Right kidney (tissue), 1 donor: ENCODE data around the gene EPHX1.

Experiments used
- DNase-seq: peaks from one replicate; pipeline ENCODE4 v3.0.0-alpha.2; 2016

Gene EPHX1

DNA sequence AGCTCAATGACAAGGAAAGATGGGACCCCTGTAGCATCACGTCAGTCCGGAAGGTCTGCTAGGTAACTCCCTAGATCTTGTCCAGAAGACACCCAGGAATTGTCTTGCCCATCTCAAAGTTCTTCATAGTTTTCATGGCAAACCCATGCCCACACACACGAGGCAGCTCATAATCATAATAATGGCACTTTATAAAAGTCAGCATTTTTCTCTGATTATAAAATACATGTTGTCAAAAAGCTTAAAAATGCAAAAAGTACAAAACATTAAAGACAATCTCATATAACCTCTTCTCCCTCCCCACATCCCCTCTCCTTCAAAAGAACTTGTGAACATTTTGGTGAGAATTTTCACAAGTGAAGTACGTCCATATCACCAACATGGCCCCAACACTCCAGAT lies 30.8 kb downstream of the EPHX1 start:
- DNase-seq, result no peak

DNA sequence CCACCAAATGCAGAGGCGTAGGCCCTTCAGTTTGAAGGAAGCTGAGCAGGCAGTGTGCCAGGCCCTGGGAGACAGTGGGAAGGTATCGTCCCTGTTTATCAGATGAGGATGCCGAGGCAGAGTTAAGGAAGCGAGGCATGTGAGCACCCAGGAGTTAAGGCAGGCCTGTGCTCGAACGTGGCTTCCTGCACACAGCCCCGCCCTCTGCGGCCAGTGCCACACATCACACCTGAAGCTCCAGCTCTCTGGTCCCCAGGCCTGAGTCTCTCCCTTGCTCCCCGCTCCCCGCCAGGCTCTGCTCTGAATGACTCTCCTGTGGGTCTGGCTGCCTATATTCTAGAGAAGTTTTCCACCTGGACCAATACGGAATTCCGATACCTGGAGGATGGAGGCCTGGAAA lies 32.1 kb downstream of the EPHX1 start:
- no peak for DNase-seq

DNA sequence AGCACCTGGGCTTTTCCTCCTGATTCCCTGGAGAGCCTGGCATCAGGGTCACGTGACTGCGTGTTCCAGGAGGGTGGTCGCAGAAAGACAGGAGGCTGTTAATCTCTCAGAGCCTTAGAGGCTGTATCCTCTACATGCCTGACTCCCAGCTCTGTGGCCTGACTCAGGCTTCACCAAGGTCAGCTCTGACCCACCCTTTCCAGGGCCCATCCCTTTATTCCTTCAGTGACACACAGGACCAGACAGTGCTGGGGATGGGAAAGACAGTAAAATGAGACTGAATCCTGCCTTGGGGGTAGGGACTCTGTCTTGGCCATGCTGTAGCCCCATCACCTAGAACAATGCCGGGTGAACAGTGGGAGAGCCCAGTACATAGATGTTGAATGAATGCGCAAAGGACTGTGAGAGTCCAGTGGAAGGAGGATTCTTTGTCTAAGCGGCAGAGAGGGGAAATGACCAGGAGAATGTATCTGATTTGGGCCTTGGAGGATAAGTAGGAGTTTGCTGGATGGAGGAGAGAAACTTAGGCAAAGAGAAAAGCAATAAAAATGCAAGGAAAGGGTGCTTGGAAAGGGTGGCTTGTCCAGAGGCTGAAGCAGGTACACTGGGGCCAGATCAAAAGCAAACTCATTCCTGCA lies 33.0 kb downstream of the EPHX1 start:
- no peak for DNase-seq

- DNase-seq, result no peak
These were observed 33.5 kb downstream of the EPHX1 start for GRCh38 chr1:225843426-225843795.

DNA sequence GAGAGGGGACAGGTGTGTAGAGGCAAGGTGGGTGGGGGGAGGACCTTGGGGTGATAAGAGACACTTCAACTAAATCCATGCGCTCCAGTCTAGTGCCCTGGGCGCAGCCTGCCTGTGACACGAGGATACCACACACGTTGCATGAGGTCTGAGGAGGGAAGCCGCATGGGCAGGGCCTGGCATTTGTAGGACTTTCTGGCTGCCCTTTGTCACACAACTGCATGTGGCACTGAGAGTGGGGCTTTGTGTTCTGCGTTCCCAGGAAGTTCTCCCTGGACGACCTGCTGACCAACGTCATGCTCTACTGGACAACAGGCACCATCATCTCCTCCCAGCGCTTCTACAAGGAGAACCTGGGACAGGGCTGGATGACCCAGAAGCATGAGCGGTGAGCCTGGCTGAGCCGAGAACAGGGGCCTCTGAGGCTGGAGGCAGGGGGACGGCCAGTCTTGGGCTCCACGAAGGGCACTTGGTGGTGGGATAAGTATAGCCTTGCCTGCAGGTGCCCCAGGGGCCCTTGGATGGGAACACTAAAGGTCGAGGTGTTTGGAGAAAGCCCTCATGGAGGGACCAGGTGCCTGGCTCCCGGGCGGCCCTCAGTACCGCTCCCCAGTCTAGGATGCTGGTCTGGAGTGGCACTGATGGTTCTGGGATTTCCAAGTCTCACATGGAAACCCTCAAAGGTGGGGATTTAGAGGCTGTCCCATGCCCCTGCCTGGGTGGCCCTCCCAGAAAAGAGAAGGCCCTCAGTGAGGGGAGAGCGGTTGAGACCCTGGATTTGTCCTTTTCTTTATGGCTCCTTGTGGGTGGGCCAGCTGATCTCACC lies 34.5 kb downstream of the EPHX1 start:
- DNase-seq, result no peak

DNA sequence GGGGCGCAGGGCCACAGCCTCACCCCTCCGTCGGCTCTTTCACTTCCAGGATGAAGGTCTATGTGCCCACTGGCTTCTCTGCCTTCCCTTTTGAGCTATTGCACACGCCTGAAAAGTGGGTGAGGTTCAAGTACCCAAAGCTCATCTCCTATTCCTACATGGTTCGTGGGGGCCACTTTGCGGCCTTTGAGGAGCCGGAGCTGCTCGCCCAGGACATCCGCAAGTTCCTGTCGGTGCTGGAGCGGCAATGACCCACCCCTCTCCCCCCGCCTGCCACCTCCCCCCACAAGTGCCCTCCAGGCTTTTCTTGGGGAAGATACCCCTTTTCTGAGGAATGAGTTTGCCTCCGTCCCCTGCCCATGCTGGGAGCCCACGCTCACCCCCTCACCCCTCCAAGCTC lies 35.2 kb downstream of the EPHX1 start:
- DNase-seq, result no peak

DNA sequence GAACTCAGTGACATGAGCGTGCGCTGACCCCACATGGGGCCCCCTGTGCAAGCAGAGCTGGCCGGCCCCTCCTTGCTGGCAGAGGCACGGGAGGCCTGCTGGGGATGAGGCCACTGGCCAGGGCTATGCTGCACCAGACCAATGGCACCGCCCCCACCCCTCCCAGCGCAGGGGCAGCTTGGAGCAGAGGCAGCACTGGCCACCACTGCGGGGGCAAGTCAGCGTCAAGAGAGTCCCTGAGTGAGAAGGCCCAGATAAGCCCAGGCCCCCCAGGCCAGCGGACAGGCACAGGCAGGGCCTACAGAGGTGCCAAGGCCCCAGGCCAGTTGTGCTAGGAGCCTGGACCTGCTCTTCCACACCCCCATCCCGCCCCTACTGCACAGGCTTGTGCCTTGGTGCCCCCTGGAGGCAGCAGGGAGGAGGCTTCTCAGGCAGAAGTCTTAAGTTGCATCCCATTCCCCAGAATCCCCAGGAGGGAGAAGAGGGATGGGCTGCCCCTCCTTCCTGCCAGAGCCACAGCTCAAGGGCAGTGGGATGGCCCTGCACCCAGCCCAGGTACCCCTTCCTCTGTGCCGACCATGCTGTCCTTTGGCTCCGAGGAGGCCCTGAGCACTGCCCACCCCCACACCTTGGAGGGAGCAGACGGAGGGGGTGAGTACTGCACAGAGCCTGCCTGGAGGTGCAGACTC lies 35.8 kb downstream of the EPHX1 start:
- peak; percentile 62 for DNase-seq

DNA sequence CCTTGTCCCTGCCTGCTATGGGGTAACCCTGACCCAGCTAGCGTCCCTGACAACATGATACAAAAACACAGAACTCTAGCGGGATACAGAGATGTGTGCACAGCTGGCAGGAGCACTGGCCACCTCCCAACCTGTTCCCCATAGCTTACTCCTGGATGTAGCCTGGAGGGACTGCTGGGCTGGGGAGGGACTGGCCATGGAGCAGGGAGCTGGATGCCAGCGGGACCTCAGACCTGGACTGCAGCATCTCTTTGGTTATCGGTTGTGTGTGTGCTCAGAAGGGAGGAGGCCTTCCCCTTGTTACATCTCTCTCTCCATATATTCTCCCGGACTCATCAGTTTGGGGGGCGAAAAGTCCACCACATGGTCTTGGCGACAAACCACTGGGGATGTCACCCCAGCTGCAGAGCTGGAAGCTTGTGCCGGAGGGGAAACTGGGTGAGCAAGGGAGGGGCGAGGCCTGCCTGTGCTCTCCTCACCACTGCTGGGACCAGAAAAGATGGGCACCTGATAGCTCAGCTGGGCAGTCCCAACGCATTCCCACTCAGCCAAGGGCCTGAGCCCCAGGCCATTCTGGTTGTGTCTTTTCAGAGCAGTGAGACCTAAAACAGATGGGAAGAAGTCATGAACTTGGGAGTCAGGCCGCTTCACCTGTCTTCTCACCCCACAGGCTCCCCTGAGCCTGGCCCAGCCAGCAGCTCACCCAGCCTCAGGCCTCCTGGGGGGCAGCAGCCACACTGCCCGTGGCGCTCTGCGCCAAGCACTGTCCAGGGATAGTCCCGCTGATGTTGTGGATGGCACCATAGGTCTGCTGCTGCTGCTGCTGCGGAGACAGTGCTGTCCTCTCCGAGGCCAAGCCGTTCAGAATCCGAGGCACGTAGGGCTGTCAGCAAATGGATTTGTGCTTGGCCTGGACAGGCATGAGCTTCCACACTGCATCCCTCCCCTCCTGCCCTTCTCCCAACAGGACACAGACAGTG lies 36.7 kb downstream of the EPHX1 start:
- DNase-seq, result no peak

- DNase-seq, result no peak
These were observed 37.7 kb downstream of the EPHX1 start for GRCh38 chr1:225847610-225848009.

- DNase-seq, result no peak
These were observed 38.4 kb downstream of the EPHX1 start for GRCh38 chr1:225848030-225848955.

DNA sequence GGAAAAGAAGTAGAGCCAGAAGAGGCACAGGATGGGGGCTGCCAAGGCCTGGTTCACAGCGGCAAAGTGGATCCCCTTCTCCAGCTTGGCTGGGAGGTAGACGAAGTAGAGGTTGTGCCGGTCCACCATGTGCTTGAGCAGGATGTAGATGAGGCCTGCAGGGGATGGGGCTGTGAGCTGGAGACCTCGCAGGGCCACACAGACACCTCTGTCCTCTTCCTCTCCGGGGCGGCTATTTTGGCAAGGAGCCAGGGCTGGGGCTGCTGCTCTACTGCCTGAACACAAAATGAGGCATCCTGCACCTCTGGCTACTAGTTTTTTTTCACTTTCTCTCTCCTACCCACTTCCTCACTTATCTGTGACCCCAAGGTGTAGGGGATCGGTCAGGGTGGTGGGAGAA lies 40.0 kb downstream of the EPHX1 start:
- DNase-seq, result no peak

- no peak for DNase-seq
These were observed 40.4 kb downstream of the EPHX1 start for GRCh38 chr1:225850370-225850769.

- no peak for DNase-seq
These were observed 41.9 kb downstream of the EPHX1 start for GRCh38 chr1:225851805-225852204.

DNA sequence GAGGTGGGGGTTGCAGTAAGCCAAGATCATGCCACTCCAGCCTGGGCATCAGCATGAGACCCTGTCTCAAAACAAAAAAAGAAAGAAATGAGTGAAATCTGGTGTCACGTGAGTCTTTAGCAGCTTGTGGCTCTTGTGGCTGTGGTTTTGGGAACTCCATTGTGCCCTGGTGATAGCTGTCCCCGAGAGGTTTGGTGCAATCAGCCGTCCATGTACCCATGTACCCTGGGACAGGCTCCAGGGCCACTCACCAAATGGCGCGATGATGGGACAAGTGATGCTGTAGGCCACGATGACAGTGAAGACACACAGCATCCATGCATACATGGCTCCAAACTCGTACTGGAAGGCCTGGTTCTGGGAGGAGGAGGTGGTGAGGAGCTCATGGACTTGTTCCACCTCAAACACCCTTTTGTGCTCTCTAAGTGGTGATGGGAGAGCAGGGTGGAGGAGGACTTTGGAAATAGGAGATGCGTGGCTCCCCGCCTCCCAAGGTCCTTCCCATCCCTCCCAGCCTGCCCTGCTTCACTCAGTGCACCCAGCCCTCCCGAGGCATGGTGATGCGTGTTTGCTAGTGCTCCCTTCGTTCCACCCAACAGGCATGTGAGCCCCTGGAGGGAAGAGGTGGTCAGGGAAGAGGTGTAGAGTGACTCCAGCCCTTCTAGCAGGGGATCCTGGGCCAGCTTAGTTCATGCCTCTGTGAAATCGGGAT lies 42.6 kb downstream of the EPHX1 start:
- DNase-seq, result no peak

DNA sequence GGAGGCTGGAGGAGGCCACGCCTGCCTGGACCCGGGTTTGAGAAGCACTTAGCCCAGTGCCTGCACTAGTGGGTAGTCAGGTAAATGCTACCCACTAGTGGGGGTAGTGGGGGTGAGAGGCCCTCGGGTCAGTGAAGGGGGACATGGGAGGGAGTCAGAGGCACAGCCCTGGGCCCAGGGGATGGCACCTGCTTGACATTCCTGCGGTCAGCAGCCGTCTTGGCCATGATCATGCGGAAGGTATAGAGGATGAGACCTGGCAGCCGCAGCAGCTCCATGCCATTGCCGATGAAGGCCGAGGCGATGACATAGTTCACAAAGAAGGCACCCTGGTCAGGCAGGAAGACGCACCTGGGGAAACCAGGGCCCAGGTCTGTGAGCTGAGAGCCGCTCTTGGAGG lies 43.5 kb downstream of the EPHX1 start:
- DNase-seq, result no peak

- no peak for DNase-seq
These were observed 45.8 kb downstream of the EPHX1 start for GRCh38 chr1:225855503-225856300.

DNA sequence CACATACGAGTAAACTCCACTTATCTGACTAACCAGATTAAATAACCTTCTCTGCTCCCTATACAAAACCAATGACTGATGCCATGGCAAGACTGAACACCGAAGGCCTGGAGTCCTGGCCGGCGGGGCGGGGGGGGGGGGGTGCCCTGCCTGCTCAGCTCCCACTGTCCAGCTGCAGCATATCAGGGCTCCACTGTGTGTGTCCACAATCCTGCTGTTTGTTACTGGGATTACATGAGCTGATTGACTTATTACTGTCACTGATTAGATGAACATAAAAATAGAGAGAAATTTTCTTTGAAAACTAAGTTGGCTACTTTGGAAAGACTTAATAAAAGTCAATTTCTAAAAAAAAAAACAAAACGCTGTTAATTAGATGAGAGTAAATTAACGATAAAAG lies 47.3 kb downstream of the EPHX1 start:
- DNase-seq, result no peak

- no peak for DNase-seq
These were observed 49.2 kb downstream of the EPHX1 start for GRCh38 chr1:225859151-225859550.

GRCh38 chr1:225860107-225860506 lies 50.2 kb downstream of the EPHX1 start:
- no peak for DNase-seq
